ENCODE results near the gene FBXL15.

FBXL15 gene

GRCh38 chr10:102457591-102458150, 37.0 kb downstream of the FBXL15 start:
- no peak for DNase-seq

DNA sequence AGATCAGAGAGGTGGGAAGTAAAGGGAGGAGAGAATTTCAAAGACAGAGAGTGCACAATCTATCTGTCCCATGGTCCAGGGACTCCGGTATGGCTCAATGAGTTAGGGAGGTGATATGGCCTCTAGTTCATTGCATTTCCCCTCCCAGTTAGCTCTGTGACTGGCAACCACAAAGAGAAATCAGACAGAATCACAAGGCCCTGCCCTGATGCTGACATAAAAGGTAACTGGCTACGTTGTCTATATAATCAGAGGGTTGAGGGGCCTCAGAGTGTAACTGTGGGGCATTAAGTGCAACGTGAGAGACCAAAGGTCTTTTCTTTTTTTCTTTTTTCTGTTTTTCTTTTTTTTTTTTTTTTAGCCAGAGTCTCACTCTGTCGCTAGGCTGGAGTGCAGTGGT, 38.0 kb downstream of the FBXL15 start:
- DNase-seq, result no peak

GRCh38 chr10:102460836-102461186, 40.2 kb downstream of the FBXL15 start:
- no peak for DNase-seq

- peak; percentile 93 for DNase-seq
These were observed 40.8 kb downstream of the FBXL15 start for GRCh38 chr10:102461187-102462054.

GRCh38 chr10:102462512-102463054, 41.9 kb downstream of the FBXL15 start:
- DNase-seq, result no peak

GRCh38 chr10:102463983-102464382, 43.3 kb downstream of the FBXL15 start:
- DNase-seq, result no peak

GRCh38 chr10:102465466-102465865, 44.8 kb downstream of the FBXL15 start:
- DNase-seq, result no peak

GRCh38 chr10:102467318-102467717, 46.7 kb downstream of the FBXL15 start:
- no peak for DNase-seq

DNA sequence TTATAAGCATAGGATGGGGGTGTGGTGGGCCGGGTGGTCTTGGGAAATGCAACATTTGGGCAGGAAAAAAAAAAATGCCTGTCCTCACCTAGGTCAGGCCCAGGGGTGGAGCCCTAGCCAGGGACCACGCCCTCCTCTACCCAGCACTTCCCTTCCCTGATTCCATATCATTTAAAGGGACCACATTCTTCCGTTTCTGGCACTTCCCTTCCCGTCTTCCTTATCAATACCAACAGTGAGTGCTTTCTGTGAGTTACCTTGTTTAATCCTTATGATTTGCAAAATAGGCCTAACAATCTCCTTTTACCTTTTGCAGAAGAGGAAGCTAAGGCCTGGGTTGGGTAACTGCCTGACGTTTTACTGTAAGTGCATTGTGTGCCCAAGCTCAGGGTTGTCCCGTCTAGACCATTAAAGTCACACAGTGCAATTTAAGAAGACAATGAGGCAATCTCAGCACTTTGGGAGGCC, 47.4 kb downstream of the FBXL15 start:
- DNase-seq, result no peak

GRCh38 chr10:102468683-102469082, 48.0 kb downstream of the FBXL15 start:
- no peak for DNase-seq

GRCh38 chr10:102470579-102471546, 50.2 kb downstream of the FBXL15 start:
- DNase-seq, result no peak

Measured in CD4-positive, alpha-beta T cell treated with Interleukin-10 for 1 hour (primary cell).